Caco-2 (cell line): ENCODE measurements around the gene ATP5F1B. TPM values are rescaled to one million over a fixed set of nuclear protein-coding genes. Genes with fewer than 3 reads are reported as not detected.

Experiments
- BruUV-seq: library from RNA; stranded (reverse); fragments of 400-500 nt; replicated peaks from 2 replicates; lab custom pipeline; 2021; lab: Mats Ljungman, UMichigan
- CTCF ChIA-PET: fragments of 300-600 bp; sonication (Branson Sonifier 250); formaldehyde crosslinking; loops from one replicate; lab custom pipeline; 2022; ENCODE audit warnings: antibody characterized with exemption; lab: Charles Lee
- POLR2A ChIA-PET: fragments of 300-600 bp; sonication (Branson Sonifier 250); formaldehyde crosslinking; loops from one replicate; lab custom pipeline; 2022; ENCODE audit warnings: antibody characterized with exemption; lab: Charles Lee
- DNase-seq, 2 experiments: peaks; one replicate each; pipeline versions ENCODE4 v3.0.0 to v3.0.0-alpha.2; 2020 to 2022
- H3K27me3 ChIP-seq: replicated peaks from 2 replicates; pipeline ENCODE4 v1.6.0; 2011; ENCODE audit warnings: low read length; ENCODE audit not compliant: control insufficient read depth, insufficient read depth
- H3K36me3 ChIP-seq: 2 replicates; pipeline ENCODE4 v1.5.1; 2011; ENCODE audit warnings: low read length; ENCODE audit not compliant: control insufficient read depth, insufficient read depth
- H3K4me1 ChIP-seq: fragments of 250-450 bp; sonication (Bioruptor Pico); 2 replicates; pipeline ENCODE4 v1.5.1; 2020; ENCODE audit warnings: mild to moderate bottlenecking
- H3K4me3 ChIP-seq: 2 replicates; pipeline ENCODE4 v1.5.1; 2011; ENCODE audit warnings: low read depth, mild to moderate bottlenecking, control low read depth, low read length
- H3K9me3 ChIP-seq: fragments of 250-450 bp; sonication (Bioruptor Pico); 2 replicates; pipeline ENCODE4 v1.5.1; 2020; ENCODE audit warnings: mild to moderate bottlenecking, moderate library complexity
- H3K27ac Mint-ChIP-seq: one replicate; pipeline ENCODE4 v1.8.0; 2022; ENCODE audit warnings: mixed read lengths; ENCODE audit not compliant: unreplicated experiment
- H3K27me3 Mint-ChIP-seq: one replicate; pipeline ENCODE4 v1.8.0; 2022; ENCODE audit warnings: mixed read lengths; ENCODE audit not compliant: insufficient read depth, unreplicated experiment
- H3K36me3 Mint-ChIP-seq: one replicate; pipeline ENCODE4 v1.8.0; 2022; ENCODE audit warnings: mild to moderate bottlenecking, mixed read lengths; ENCODE audit not compliant: insufficient read depth, unreplicated experiment
- H3K4me1 Mint-ChIP-seq: one replicate; pipeline ENCODE4 v1.8.0; 2022; ENCODE audit warnings: low read depth, mixed read lengths; ENCODE audit not compliant: unreplicated experiment
- H3K4me3 Mint-ChIP-seq: one replicate; pipeline ENCODE4 v1.8.0; 2022; ENCODE audit warnings: mild to moderate bottlenecking, moderate library complexity, mixed read lengths; ENCODE audit not compliant: unreplicated experiment
- H3K9me3 Mint-ChIP-seq: one replicate; pipeline ENCODE4 v1.8.0; 2022; ENCODE audit warnings: mixed read lengths; ENCODE audit not compliant: unreplicated experiment
- CTCF ChIP-seq, 2 experiments: fragments of 200-600 bp in 1 of 2; IDR thresholded peaks; 1 replicate in 1 of 2; 2 replicates in 1 of 2; pipeline versions ENCODE4 v1.5.1 to v1.8.0; 2011 to 2022; ENCODE audit warnings: antibody characterized with exemption in 1 of 2, control low read depth in 1 of 2, inconsistent platforms in 1 of 2, low read depth in 1 of 2, low read length in 1 of 2, mild to moderate bottlenecking in 1 of 2, moderate library complexity in 1 of 2; ENCODE audit not compliant: insufficient read depth in 1 of 2, severe bottlenecking in 1 of 2, unreplicated experiment in 1 of 2
- intact Hi-C: fragments of 100-400 bp; cut with micrococcal nuclease; formaldehyde crosslinking; loops from one replicate; pipeline ENCODE4 v1.10.0; 2022; ENCODE audit not compliant: unreplicated experiment
- total RNA-seq: library from RNA; stranded (reverse); gene quantifications from 2 replicates; pipeline ENCODE4 v1.2.3, GENCODE V29; 2022

Gene ATP5F1B
- total RNA-seq, 1 experiment from 2014 or later: 740 TPM

DNA sequence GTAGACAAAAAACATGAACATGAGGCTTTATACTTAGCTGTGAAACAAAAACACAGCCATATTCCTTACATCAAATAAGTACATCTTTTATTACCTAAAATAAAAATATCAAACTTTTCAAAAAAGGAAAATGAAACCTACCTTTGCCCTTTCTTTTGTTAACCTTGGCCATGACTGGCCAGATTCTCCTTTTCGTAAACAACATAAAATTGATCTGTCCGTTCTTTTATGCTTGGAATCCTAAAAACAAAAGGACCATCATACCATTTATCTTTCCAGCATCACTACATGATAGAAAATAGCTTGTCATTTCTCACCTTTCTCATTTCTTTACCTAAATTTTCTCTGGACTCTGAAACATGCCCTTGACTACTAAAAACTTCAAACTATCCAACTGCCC lies 25.8 kb upstream of the ATP5F1B start:
- peaks cover 86% of the 10 kb centered on the region for H3K36me3 Mint-ChIP-seq
- no peak for TF ChIP-seq CTCF (IDR thresholded peaks at IDR 0.05; ENCODE audit: insufficient read depth in 1 of 2, low read depth in 1 of 2, low read length in 1 of 2, severe bottlenecking in 1 of 2, unreplicated experiment in 1 of 2)
- H3K9me3 Mint-ChIP-seq: no peaks in the 10 kb centered on the region
- no peaks in the 10 kb centered on the region for H3K27me3 Mint-ChIP-seq
- ChIA-PET CTCF (interaction anchor here (1.3 kb wide), 1 partner anchor 16 kb away, joined by 5 read pairs; the partner anchor contains the start of gene PTGES3), POLR2A (no interaction called here)
- no peak for DNase-seq
- H3K4me3 Mint-ChIP-seq: no peak overlapping the region
- Histone ChIP-seq H3K9me3 (no peaks in the 10 kb centered on the region), H3K4me1 (peaks cover 11% of the 10 kb centered on the region; the same call in 1 of the 2 replicates), H3K36me3 (no peaks in the 10 kb centered on the region; the same call in 1 of the 2 replicates), H3K4me3 (no peak overlapping the region), H3K27me3 (no peaks in the 10 kb centered on the region)
- intact Hi-C loops: no loop called here
- H3K27ac Mint-ChIP-seq: no peak overlapping the region
- no TSS peak for BruUV-seq
- no peaks in the 10 kb centered on the region for H3K4me1 Mint-ChIP-seq

GRCh38 chr12:56670836-56671235 lies 25.1 kb upstream of the ATP5F1B start:
- Histone ChIP-seq H3K27me3 (no peaks in the 10 kb centered on the region), H3K36me3 (no peaks in the 10 kb centered on the region; the same call in 1 of the 2 replicates), H3K4me1 (peaks cover 11% of the 10 kb centered on the region), H3K9me3 (no peaks in the 10 kb centered on the region), H3K4me3 (no peak overlapping the region)
- H3K9me3 Mint-ChIP-seq: no peaks in the 10 kb centered on the region
- H3K27me3 Mint-ChIP-seq: no peaks in the 10 kb centered on the region
- no peak for TF ChIP-seq CTCF (IDR thresholded peaks at IDR 0.05; ENCODE audit: insufficient read depth in 1 of 2, low read depth in 1 of 2, low read length in 1 of 2, severe bottlenecking in 1 of 2, unreplicated experiment in 1 of 2)
- H3K27ac Mint-ChIP-seq: no peak overlapping the region
- POLR2A ChIA-PET: no interaction called here
- no peaks in the 10 kb centered on the region for H3K4me1 Mint-ChIP-seq
- no peak overlapping the region for H3K4me3 Mint-ChIP-seq
- no TSS peak for BruUV-seq
- CTCF ChIA-PET: interaction anchor here (1.3 kb wide), 1 partner anchor 17 kb away, joined by 5 read pairs; the partner anchor contains the start of gene PTGES3
- H3K36me3 Mint-ChIP-seq: peaks cover 87% of the 10 kb centered on the region
- DNase-seq: peak in 1 of 2 experiments; percentile 12
- intact Hi-C loops: no loop called here

- no peaks in the 10 kb centered on the region for H3K9me3 Mint-ChIP-seq
- no peaks in the 10 kb centered on the region for H3K27me3 Mint-ChIP-seq
- H3K4me1 ChIP-seq: peaks cover 11% of the 10 kb centered on the region
- no peak overlapping the region for H3K4me3 ChIP-seq
- H3K9me3 ChIP-seq: no peaks in the 10 kb centered on the region
- no peaks in the 10 kb centered on the region; the same call in 1 of the 2 replicates for H3K36me3 ChIP-seq
- no peak for DNase-seq
- ChIA-PET CTCF (no interaction called here), POLR2A (interaction anchor here (0.6 kb wide), 1 partner anchor 155 kb away, joined by 13 read pairs; no protein-coding TSS in a partner anchor)
- no peaks in the 10 kb centered on the region for H3K4me1 Mint-ChIP-seq
- no peak overlapping the region for H3K27ac Mint-ChIP-seq
- intact Hi-C loops: no loop called here
- no peak for TF ChIP-seq CTCF (IDR thresholded peaks at IDR 0.05; ENCODE audit: insufficient read depth in 1 of 2, low read depth in 1 of 2, low read length in 1 of 2, severe bottlenecking in 1 of 2, unreplicated experiment in 1 of 2)
- no peak overlapping the region for H3K4me3 Mint-ChIP-seq
- BruUV-seq: no TSS peak
- H3K36me3 Mint-ChIP-seq: peaks cover 96% of the 10 kb centered on the region
- no peaks in the 10 kb centered on the region for H3K27me3 ChIP-seq
Observed at GRCh38 chr12:56668197-56668457, 22.3 kb upstream of the ATP5F1B start.
